Measurements from ENCODE around the gene CWH43. TPM values are rescaled to one million over a fixed set of nuclear protein-coding genes. Genes with fewer than 3 reads are reported as not detected.

CWH43 gene
- total RNA-seq, 1 donor from 2014 or later, result not detected

GRCh38 chr4:48986654-48987164 is 634 bp downstream of the CWH43 start:
- peaks cover 3% of the 10 kb centered on the region for H3K9me3 Mint-ChIP-seq (ENCODE audit: low read depth)
- H3K27ac Mint-ChIP-seq, result no peak overlapping the region
- H3K4me1 Mint-ChIP-seq (ENCODE audit: low read depth), result no peaks in the 10 kb centered on the region
- no peak overlapping the region for H3K4me3 Mint-ChIP-seq (ENCODE audit: low read depth)
- peaks cover 73% of the 10 kb centered on the region for H3K27me3 Mint-ChIP-seq
- TF ChIP-seq, protein P1, sequence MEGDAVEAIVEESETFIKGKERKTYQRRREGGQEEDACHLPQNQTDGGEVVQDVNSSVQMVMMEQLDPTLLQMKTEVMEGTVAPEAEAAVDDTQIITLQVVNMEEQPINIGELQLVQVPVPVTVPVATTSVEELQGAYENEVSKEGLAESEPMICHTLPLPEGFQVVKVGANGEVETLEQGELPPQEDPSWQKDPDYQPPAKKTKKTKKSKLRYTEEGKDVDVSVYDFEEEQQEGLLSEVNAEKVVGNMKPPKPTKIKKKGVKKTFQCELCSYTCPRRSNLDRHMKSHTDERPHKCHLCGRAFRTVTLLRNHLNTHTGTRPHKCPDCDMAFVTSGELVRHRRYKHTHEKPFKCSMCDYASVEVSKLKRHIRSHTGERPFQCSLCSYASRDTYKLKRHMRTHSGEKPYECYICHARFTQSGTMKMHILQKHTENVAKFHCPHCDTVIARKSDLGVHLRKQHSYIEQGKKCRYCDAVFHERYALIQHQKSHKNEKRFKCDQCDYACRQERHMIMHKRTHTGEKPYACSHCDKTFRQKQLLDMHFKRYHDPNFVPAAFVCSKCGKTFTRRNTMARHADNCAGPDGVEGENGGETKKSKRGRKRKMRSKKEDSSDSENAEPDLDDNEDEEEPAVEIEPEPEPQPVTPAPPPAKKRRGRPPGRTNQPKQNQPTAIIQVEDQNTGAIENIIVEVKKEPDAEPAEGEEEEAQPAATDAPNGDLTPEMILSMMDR (IDR thresholded peaks at IDR 0.05; ENCODE audit: unreplicated experiment), result no peak
- no peak for DNase-seq (ENCODE audit: low spot score, unreplicated experiment)
- no peaks in the 10 kb centered on the region for H3K36me3 Mint-ChIP-seq (ENCODE audit: insufficient read depth)

DNA sequence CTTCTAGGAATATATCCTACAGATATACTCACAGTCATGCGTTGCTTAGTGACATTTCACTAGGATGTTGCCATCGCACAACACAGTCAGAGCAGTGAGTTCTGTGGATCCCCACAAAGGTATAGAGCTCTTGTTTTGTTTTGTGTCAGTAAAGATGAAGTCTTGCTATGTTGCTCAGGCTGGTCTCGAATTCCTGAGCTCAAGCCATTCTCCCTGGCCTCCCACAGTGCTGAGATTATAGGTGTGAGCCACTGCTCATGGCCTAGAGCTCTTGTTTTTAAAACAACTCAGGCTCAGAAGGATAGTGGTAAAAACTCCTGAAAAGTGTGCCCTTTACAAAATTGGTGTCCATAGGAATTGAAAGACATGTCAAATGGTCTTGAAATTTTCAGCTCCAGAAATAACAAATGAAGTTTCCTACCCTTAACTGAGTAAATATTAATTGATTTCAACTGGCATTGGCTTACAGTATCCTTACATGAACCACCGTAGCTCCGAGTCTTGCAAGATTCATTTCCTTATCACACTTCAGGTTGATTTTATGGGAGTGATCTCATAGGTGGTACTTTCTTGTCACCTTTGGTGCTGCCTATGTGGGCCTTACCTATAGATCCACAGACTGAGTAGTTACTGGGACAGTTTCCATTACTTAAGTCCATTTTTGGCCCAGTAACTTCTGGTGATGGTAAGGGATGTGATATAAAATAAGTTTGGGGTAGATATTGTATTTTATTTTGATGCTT is 3.6 kb downstream of the CWH43 start:
- Mint-ChIP-seq H3K9me3 (ENCODE audit: low read depth) (peaks cover 3% of the 10 kb centered on the region), H3K27ac (no peak overlapping the region), H3K36me3 (ENCODE audit: insufficient read depth) (no peaks in the 10 kb centered on the region), H3K4me1 (ENCODE audit: low read depth) (no peaks in the 10 kb centered on the region), H3K27me3 (peaks cover 50% of the 10 kb centered on the region), H3K4me3 (ENCODE audit: low read depth) (no peak overlapping the region)
- no peak for DNase-seq (ENCODE audit: low spot score, unreplicated experiment)
- TF ChIP-seq, protein P1 (IDR thresholded peaks at IDR 0.05; ENCODE audit: unreplicated experiment), result no peak

- Mint-ChIP-seq H3K4me1 (ENCODE audit: low read depth) (no peaks in the 10 kb centered on the region), H3K4me3 (ENCODE audit: low read depth) (no peak overlapping the region), H3K27ac (no peak overlapping the region), H3K36me3 (ENCODE audit: insufficient read depth) (no peaks in the 10 kb centered on the region), H3K9me3 (ENCODE audit: low read depth) (peaks cover 13% of the 10 kb centered on the region), H3K27me3 (peaks cover 36% of the 10 kb centered on the region)
- TF ChIP-seq, protein P1 (IDR thresholded peaks at IDR 0.05; ENCODE audit: unreplicated experiment), result no peak
- DNase-seq (ENCODE audit: low spot score, unreplicated experiment), result no peak
Observed at GRCh38 chr4:48991357-48991756, 5.3 kb downstream of the CWH43 start.

GRCh38 chr4:48997962-48998361 is 11.9 kb downstream of the CWH43 start:
- H3K27me3 Mint-ChIP-seq, result no peaks in the 10 kb centered on the region
- no peak for DNase-seq (ENCODE audit: low spot score, unreplicated experiment)
- peaks cover 49% of the 10 kb centered on the region for H3K9me3 Mint-ChIP-seq (ENCODE audit: low read depth)
- H3K36me3 Mint-ChIP-seq (ENCODE audit: insufficient read depth), result no peaks in the 10 kb centered on the region
- TF ChIP-seq, protein P1 (IDR thresholded peaks at IDR 0.05; ENCODE audit: unreplicated experiment), result no peak
- H3K4me3 Mint-ChIP-seq (ENCODE audit: low read depth), result no peak overlapping the region
- no peaks in the 10 kb centered on the region for H3K4me1 Mint-ChIP-seq (ENCODE audit: low read depth)
- no peak overlapping the region for H3K27ac Mint-ChIP-seq

GRCh38 chr4:48998440-48998839 is 12.4 kb downstream of the CWH43 start:
- Mint-ChIP-seq H3K27me3 (no peaks in the 10 kb centered on the region), H3K36me3 (ENCODE audit: insufficient read depth) (no peaks in the 10 kb centered on the region)
- DNase-seq (ENCODE audit: low spot score, unreplicated experiment), result no peak

More at GRCh38 chr4:48998440-48998839, 12.4 kb downstream of the CWH43 start:
- H3K4me3 Mint-ChIP-seq (ENCODE audit: low read depth), result no peak overlapping the region
- no peak overlapping the region for H3K27ac Mint-ChIP-seq
- peaks cover 46% of the 10 kb centered on the region for H3K9me3 Mint-ChIP-seq (ENCODE audit: low read depth)
- TF ChIP-seq, protein P1 (IDR thresholded peaks at IDR 0.05; ENCODE audit: unreplicated experiment), result no peak
- H3K4me1 Mint-ChIP-seq (ENCODE audit: low read depth), result no peaks in the 10 kb centered on the region

Measured in progenitor cell of endocrine pancreas (in vitro differentiated cells).